NCI-H1436 treated with DMSO at 0.1 percent for 48 hours (cell line): ENCODE data around the gene FBXO17.
"Not testable (repeated sequence)": the region's sequence is repeated elsewhere in the genome, so short reads cannot be mapped to it uniquely, and the experiment has no call there.

ENCODE experiments used
- DNase-seq: peaks from one replicate; lab custom pipeline; 2025; lab: John Stamatoyannopoulos, UW

Gene FBXO17

GRCh38 chr19:38975214-38975860 is at the start of gene FBXO17:
Gene FBXO17, minus strand, starts transcription at chr19:38975742. Its CDS starts 25,423 bp downstream, at chr19:38950319.
- no peak for DNase-seq

- no peak for DNase-seq
These were observed 49.5 kb upstream of the FBXO17 start for GRCh38 chr19:39024875-39025641.

- no peak for DNase-seq
These were observed 45.5 kb upstream of the FBXO17 start for GRCh38 chr19:39021063-39021462.

- DNase-seq = no peak
These were observed 42.1 kb upstream of the FBXO17 start for GRCh38 chr19:39017646-39018045.

GRCh38 chr19:39017026-39017425 is 41.5 kb upstream of the FBXO17 start:
- no peak for DNase-seq

- DNase-seq = no peak
These were observed 38.5 kb upstream of the FBXO17 start for GRCh38 chr19:39014037-39014436.

- no peak for DNase-seq
These were observed 33.5 kb upstream of the FBXO17 start for GRCh38 chr19:39009001-39009400.

- no peak for DNase-seq
These were observed 32.6 kb upstream of the FBXO17 start for GRCh38 chr19:39008137-39008536.

GRCh38 chr19:39007096-39007495 is 31.6 kb upstream of the FBXO17 start:
- no peak for DNase-seq

- no peak for DNase-seq
These were observed 28.9 kb upstream of the FBXO17 start for GRCh38 chr19:39004403-39004802.

GRCh38 chr19:39003796-39004195 is 28.3 kb upstream of the FBXO17 start:
- DNase-seq = no peak

GRCh38 chr19:39003188-39003587 is 27.6 kb upstream of the FBXO17 start:
- no peak for DNase-seq

GRCh38 chr19:39001041-39001440 is 25.5 kb upstream of the FBXO17 start:
- DNase-seq = no peak

- not testable (repeated sequence) for DNase-seq
These were observed 22.0 kb upstream of the FBXO17 start for GRCh38 chr19:38997576-38997975.

- DNase-seq = no peak
These were observed 17.7 kb upstream of the FBXO17 start for GRCh38 chr19:38993271-38993670.

GRCh38 chr19:38990949-38991697 is 15.6 kb upstream of the FBXO17 start:
- DNase-seq = no peak

GRCh38 chr19:38989614-38990013 is 14.1 kb upstream of the FBXO17 start:
- not testable (repeated sequence) for DNase-seq

GRCh38 chr19:38989066-38989605 is 13.6 kb upstream of the FBXO17 start:
- no peak for DNase-seq

GRCh38 chr19:38988627-38989026 is 13.1 kb upstream of the FBXO17 start:
- not testable (repeated sequence) for DNase-seq

- DNase-seq = not testable (repeated sequence)
These were observed 12.2 kb upstream of the FBXO17 start for GRCh38 chr19:38987745-38988144.

- DNase-seq = no peak
These were observed 9.7 kb upstream of the FBXO17 start for GRCh38 chr19:38985262-38985661.

- DNase-seq = no peak
These were observed 5.2 kb upstream of the FBXO17 start for GRCh38 chr19:38980583-38981374.
